Activated CD8-positive, alpha-beta T cell treated with anti-CD3 and anti-CD28 coated beads for 36 hours (primary cell): Measurements from ENCODE around the gene ATP5PD. TPM values are rescaled to one million over a fixed set of nuclear protein-coding genes. Genes with fewer than 3 reads are reported as not detected.
A peak's percentile ranks its signal among the peaks of the same experiment; 100 is the strongest.
"Not testable (repeated sequence)": the region's sequence is repeated elsewhere in the genome, so short reads cannot be mapped to it uniquely, and the experiment has no call there.

Experiments
- ATAC-seq: fragments of 200-7000 bp; cut with Tn5 transposase; one replicate; pipeline ENCODE4 v1.10.0; 2021; ENCODE audit warnings: mild to moderate bottlenecking, moderate library complexity
- CTCF ChIA-PET: fragments of 350-600 bp; sonication (Branson Sonifier 250); formaldehyde crosslinking; loops from one replicate; lab custom pipeline; 2021; ENCODE audit warnings: antibody characterized with exemption; lab: Charles Lee
- POLR2A ChIA-PET: fragments of 350-600 bp; sonication (Branson Sonifier 250); formaldehyde crosslinking; loops from one replicate; lab custom pipeline; 2021; ENCODE audit warnings: antibody characterized with exemption; lab: Charles Lee
- DNase-seq: peaks from one replicate; pipeline ENCODE4 v3.0.0-alpha.2; 2020
- H3K27ac Mint-ChIP-seq: one replicate; pipeline ENCODE4 v1.8.0; 2021; ENCODE audit warnings: mild to moderate bottlenecking, mixed read lengths
- H3K27me3 Mint-ChIP-seq: one replicate; pipeline ENCODE4 v1.8.0; 2021; ENCODE audit warnings: mixed read lengths
- H3K36me3 Mint-ChIP-seq: one replicate; pipeline ENCODE4 v1.8.0; 2021; ENCODE audit warnings: low read depth, mixed read lengths
- H3K4me1 Mint-ChIP-seq: one replicate; pipeline ENCODE4 v1.8.0; 2021; ENCODE audit warnings: low read depth, mixed read lengths
- H3K4me3 Mint-ChIP-seq: one replicate; pipeline ENCODE4 v1.8.0; 2021; ENCODE audit warnings: mild to moderate bottlenecking, moderate library complexity, mixed read lengths
- H3K9me3 Mint-ChIP-seq: one replicate; pipeline ENCODE4 v1.8.0; 2021; ENCODE audit warnings: mixed read lengths
- CTCF ChIP-seq: fragments of 200-600 bp; IDR thresholded peaks from one replicate; pipeline ENCODE4 v1.8.0; 2022; ENCODE audit warnings: antibody characterized with exemption, mild to moderate bottlenecking
- intact Hi-C: fragments of 100-400 bp; cut with micrococcal nuclease; formaldehyde crosslinking; loops from one replicate; pipeline ENCODE4 v1.10.0; 2022
- total RNA-seq, 2 experiments: library from RNA; stranded (reverse); gene quantifications; one replicate each; pipeline ENCODE4 v1.2.3, GENCODE V29; 2021

Gene ATP5PD
- total RNA-seq, 2 experiments from 2014 or later = 177 to 183 TPM

- DNase-seq (no peak), ATAC-seq (no peak)
- Mint-ChIP-seq H3K27me3 (peaks cover 3% of the 10 kb centered on the region), H3K4me3 (peak overlapping the region; percentile 96), H3K9me3 (peaks cover 6% of the 10 kb centered on the region), H3K36me3 (peaks cover 2% of the 10 kb centered on the region), H3K4me1 (peaks cover 38% of the 10 kb centered on the region), H3K27ac (no peak overlapping the region)
- no peak for TF ChIP-seq CTCF
- ChIA-PET POLR2A (interaction anchor here (2.3 kb wide), 1 partner anchor 21 kb away, joined by 14 read pairs; the partner anchor contains the start of gene MRPL58), CTCF (interaction anchor here (1.3 to 2.2 kb wide), 5 partner anchors 19 to 81 kb away, joined by 3 to 11 read pairs (median 8); no protein-coding TSS in a partner anchor)
- intact Hi-C loops = no loop called here
These were observed 14.0 kb downstream of the ATP5PD start for GRCh38 chr17:75032720-75033280.

DNA sequence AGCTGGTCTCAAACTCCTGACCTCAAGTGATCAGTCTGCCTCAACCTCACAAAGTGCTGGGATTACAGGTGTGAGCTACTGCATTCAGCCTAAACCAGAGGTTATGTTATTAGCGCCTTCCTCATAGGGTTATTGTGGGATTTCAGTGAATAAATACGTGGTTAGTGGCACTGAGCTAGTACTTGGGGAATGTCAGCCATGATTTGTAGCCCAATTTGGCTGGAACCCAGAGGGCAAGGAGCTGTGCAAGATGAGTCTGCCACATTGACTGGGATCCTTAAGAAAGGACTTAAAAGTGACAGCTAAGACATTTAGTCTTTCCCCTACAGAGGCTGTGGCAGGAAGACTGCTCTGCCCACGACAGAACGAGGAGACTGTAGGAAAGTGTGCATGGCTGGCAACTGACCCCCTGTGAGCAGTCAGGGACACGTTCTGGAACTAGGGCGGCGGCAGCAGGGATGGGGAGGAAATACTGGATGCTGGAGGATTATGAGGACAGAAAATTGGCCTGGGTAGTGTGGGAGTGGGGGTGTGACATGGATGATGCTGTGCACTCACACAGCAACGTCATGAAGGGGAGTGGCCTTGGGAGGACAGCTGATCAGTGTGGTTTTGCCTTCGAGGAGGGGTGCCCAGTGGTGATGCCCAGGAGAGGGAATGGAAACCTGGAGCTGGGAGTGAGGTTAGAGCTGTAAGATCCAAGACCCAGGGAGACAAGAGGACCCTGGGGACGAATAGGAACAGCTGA is 14.6 kb downstream of the ATP5PD start:
- H3K27me3 Mint-ChIP-seq = peaks cover 3% of the 10 kb centered on the region
- H3K27ac Mint-ChIP-seq = peak overlapping the region; percentile 2
- CTCF ChIA-PET = interaction anchor here (1.1 to 2.2 kb wide), 7 partner anchors 19 to 82 kb away, joined by 3 to 11 read pairs (median 8); partner anchors contain the start of gene SLC16A5
- intact Hi-C loops = no loop called here
- POLR2A ChIA-PET = interaction anchor here (0.9 to 2.3 kb wide), 4 partner anchors 20 to 258 kb away, joined by 3 to 14 read pairs (median 4); partner anchors contain the start of genes ARMC7 and MRPL58
- H3K4me3 Mint-ChIP-seq = peak overlapping the region; percentile 96
- peaks cover 2% of the 10 kb centered on the region for H3K36me3 Mint-ChIP-seq
- TF ChIP-seq CTCF = no peak
- ATAC-seq (peak; percentile 10), DNase-seq (peak; percentile 77)
- H3K9me3 Mint-ChIP-seq = peaks cover 6% of the 10 kb centered on the region
- H3K4me1 Mint-ChIP-seq = peaks cover 38% of the 10 kb centered on the region

DNA sequence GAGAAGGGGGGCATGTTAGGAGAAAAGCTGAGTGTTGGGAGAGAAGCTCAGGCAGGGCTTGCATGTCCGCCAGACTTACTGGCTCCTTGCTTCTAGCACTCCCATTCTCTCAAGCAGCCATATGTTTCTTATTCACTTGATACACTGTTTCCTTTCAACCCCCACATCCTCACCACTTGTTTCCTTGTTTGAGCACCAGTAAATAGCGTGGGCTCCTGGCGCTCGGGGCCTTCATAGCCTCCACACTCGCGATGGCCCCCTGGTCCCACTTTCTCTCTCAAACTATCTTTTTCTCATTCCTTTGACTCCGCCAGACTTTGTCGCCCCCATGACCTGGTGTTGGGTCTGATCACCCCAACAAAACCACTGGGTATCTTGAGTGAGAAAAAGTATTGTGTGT is 16.6 kb downstream of the ATP5PD start:
- Mint-ChIP-seq H3K4me3 (no peak overlapping the region), H3K9me3 (peaks cover 6% of the 10 kb centered on the region), H3K27me3 (peaks cover 3% of the 10 kb centered on the region), H3K36me3 (peaks cover 5% of the 10 kb centered on the region), H3K4me1 (peaks cover 28% of the 10 kb centered on the region), H3K27ac (no peak overlapping the region)
- ATAC-seq (no peak), DNase-seq (no peak)
- POLR2A ChIA-PET = no interaction called here
- CTCF ChIA-PET = no interaction called here
- intact Hi-C loops = no loop called here
- TF ChIP-seq CTCF = no peak

DNA sequence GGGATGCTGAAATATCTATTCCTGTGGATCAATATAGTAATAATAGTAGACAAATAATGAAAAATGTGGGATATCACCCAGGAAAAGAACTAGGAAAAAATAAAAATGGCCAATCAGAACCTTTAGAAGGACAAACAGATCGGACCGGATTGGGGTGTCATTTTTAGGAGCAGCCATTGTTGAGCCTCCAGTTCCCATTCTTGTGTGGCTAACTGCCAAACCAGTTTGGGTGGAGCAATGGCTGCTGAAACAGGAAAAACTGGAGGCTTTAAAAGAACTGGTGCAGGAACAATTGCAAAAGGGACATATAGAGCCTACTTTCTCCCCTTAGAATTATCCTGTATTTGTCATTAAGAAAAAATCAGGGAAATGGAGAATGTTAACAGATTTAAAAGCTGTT is 20.1 kb downstream of the ATP5PD start:
- peaks cover 15% of the 10 kb centered on the region for H3K4me1 Mint-ChIP-seq
- POLR2A ChIA-PET, H3K9me3 Mint-ChIP-seq, ATAC-seq, H3K4me3 Mint-ChIP-seq, intact Hi-C loops, H3K27me3 Mint-ChIP-seq, H3K27ac Mint-ChIP-seq, DNase-seq: not testable (repeated sequence)
- CTCF ChIA-PET = interaction anchor here (1.3 to 2.3 kb wide), 2 partner anchors 14 to 65 kb away, joined by 3 to 6 read pairs; partner anchors contain the start of gene MRPL58
- H3K36me3 Mint-ChIP-seq = peaks cover 21% of the 10 kb centered on the region

DNA sequence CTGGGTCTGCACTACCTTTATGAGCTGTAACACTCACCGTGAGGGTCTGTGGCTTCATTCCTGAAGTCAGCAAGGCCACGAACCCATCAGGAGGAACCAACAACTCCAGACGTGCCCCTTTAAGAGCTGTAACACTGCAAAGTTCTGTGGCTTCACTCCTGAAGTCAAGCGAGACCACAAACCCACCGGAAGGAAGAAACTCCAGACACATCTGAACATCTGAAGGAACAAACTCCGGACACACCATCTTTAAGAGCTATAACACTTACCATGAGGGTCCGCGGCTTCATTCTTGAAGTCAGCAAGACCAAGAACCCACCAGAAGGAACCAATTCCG is 21.4 kb downstream of the ATP5PD start:
- DNase-seq, H3K4me3 Mint-ChIP-seq, H3K27me3 Mint-ChIP-seq, intact Hi-C loops, H3K27ac Mint-ChIP-seq, H3K9me3 Mint-ChIP-seq: not testable (repeated sequence)
- Mint-ChIP-seq H3K36me3 (peaks cover 32% of the 10 kb centered on the region), H3K4me1 (peaks cover 13% of the 10 kb centered on the region)
- ChIA-PET POLR2A (interaction anchor here (1.1 kb wide), 1 partner anchor 10 kb away, joined by 3 read pairs; no protein-coding TSS in a partner anchor), CTCF (interaction anchor here (0.9 to 4.4 kb wide), 4 partner anchors 14 to 102 kb away, joined by 3 to 26 read pairs (median 6); partner anchors contain the start of genes MRPL58, OTOP2 and USH1G)
- peak; percentile 20 for ATAC-seq
